AG20443 (cell line): ENCODE data around the gene RAI2.

Source experiments
- DNase-seq: peaks from one replicate; pipeline ENCODE4 v3.0.0; 2012; ENCODE audit warnings: low spot score, mixed read lengths

Gene RAI2

GRCh38 chrX:17779434-17779833 lies 81.7 kb downstream of the RAI2 start:
- no peak for DNase-seq

- DNase-seq, result no peak
These were observed 82.1 kb downstream of the RAI2 start for GRCh38 chrX:17778997-17779396.

- DNase-seq, result no peak
These were observed 87.0 kb downstream of the RAI2 start for GRCh38 chrX:17774053-17774452.

- no peak for DNase-seq
These were observed 87.7 kb downstream of the RAI2 start for GRCh38 chrX:17773221-17773876.

GRCh38 chrX:17769701-17770269 lies 91.3 kb downstream of the RAI2 start:
- DNase-seq, result no peak

GRCh38 chrX:17768997-17769396 lies 92.1 kb downstream of the RAI2 start:
- DNase-seq, result no peak

GRCh38 chrX:17767734-17768133 lies 93.4 kb downstream of the RAI2 start:
- no peak for DNase-seq

GRCh38 chrX:17759990-17760389 lies 101.1 kb downstream of the RAI2 start:
- DNase-seq, result no peak

- DNase-seq, result no peak
These were observed 102.7 kb downstream of the RAI2 start for GRCh38 chrX:17758382-17758781.

GRCh38 chrX:17750436-17750835 lies 110.7 kb downstream of the RAI2 start:
- no peak for DNase-seq
